ENCODE data around the gene EFS. TPM values are rescaled to one million over a fixed set of nuclear protein-coding genes. Genes with fewer than 3 reads are reported as not detected.

The EFS gene, protein sequence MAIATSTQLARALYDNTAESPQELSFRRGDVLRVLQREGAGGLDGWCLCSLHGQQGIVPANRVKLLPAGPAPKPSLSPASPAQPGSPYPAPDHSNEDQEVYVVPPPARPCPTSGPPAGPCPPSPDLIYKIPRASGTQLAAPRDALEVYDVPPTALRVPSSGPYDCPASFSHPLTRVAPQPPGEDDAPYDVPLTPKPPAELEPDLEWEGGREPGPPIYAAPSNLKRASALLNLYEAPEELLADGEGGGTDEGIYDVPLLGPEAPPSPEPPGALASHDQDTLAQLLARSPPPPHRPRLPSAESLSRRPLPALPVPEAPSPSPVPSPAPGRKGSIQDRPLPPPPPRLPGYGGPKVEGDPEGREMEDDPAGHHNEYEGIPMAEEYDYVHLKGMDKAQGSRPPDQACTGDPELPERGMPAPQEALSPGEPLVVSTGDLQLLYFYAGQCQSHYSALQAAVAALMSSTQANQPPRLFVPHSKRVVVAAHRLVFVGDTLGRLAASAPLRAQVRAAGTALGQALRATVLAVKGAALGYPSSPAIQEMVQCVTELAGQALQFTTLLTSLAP
- 10 to 100 TPM in 5 of 6 experiments, 1 to 10 TPM in 1; 8.8 to 13.5 (median 12.3) TPM for total RNA-seq (2021; fragmentation: NEBNext Ultra II Directional; extraction: Animal tissue kit (Norgen Biotek cat#: 25700))
- long read RNA-seq, partial matches to known transcripts = 0 of 2 reads
- long read RNA-seq, other reads (novel, unspliced or antisense) = 2 of 2 reads

DNA sequence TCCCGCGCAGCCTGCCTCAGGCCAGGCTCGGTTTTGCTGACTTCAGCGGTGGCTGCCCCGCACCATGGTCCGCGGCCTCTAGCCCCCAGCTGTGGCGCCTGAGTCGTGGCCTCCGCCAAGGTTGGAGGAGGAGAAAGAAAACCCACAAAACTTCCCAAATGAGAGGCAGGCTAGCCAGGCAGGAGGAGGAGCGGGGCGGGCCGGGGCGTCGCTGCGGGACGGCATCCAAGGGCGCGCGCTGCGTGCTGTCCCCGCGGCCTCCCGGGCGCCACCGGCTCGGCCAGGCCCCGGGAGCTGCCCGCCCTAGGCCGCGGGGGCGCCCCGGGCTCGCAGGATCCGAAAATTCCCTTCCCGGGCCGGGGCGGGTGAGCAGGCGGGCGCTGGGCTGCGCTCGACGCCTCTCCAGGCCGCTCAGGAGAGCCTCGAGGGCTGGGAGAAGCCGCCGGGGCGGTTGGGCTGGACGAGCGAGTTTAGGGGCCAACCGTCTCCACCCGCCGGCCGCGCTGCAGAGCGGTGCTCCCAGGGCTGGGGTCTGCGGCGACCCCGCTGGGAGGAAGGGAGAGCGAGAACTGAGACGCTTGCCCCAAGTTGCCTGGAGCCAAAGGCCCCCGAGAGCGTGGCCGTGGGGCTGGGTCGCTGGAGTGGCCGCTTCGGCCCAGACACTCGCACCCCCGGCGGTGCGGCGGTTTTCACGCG lies at the start of gene EFS:
Gene EFS (minus strand): TSS at position 137 of the 696 bp plus-strand sequence. CDS start 147 bp downstream, outside the sequence.
- H3K27me3 Mint-ChIP-seq (ENCODE audit: insufficient read depth) = peaks cover 29% of the 10 kb centered on the region
- no peak for DNase-seq

DNA sequence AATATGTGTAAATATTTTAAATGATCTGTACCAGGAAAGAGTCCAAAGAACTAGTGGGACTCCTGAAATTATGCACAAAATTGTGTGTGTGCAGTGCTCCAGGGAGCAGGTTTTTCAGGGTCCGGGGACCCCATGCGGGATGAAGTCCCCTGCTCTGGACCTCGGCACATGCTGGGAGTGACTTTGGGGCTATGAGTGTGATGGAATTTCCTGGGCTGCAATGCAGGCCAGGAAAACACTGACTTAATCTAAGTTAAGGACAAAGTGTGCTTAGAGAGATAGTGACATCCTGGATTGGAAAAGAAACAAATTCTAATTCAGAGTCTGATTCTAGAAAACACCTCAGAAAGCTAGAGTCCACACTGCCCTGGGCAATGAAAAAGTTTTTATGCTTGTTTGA lies 49.3 kb upstream of the EFS start:
- no peak for TF ChIP-seq CTCF (IDR thresholded peaks at IDR 0.05)
- H3K36me3 Mint-ChIP-seq (ENCODE audit: low read depth) = no peaks in the 10 kb centered on the region
- no peaks in the 10 kb centered on the region for H3K4me1 Mint-ChIP-seq (ENCODE audit: low read depth)
- no peaks in the 10 kb centered on the region for H3K9me3 Mint-ChIP-seq
- peaks cover 72% of the 10 kb centered on the region for H3K27me3 Mint-ChIP-seq (ENCODE audit: insufficient read depth)
- H3K27ac Mint-ChIP-seq = no peak overlapping the region
- no peak overlapping the region for H3K4me3 Mint-ChIP-seq
- DNase-seq = no peak

More for the DNA sequence above, at the start of gene EFS:
- no peak for TF ChIP-seq CTCF (IDR thresholded peaks at IDR 0.05)
- H3K4me3 Mint-ChIP-seq = peak within 1 kb of the TSS; percentile 85
- H3K36me3 Mint-ChIP-seq (ENCODE audit: low read depth) = no peaks in the 10 kb centered on the region
- peaks cover 19% of the 10 kb centered on the region for H3K4me1 Mint-ChIP-seq (ENCODE audit: low read depth)
- peak within 1 kb of the TSS; percentile 79 for H3K27ac Mint-ChIP-seq
- H3K9me3 Mint-ChIP-seq = no peaks in the 10 kb centered on the region

GRCh38 chr14:23413681-23414080 lies 48.7 kb upstream of the EFS start:
- Mint-ChIP-seq H3K9me3 (no peaks in the 10 kb centered on the region), H3K4me3 (no peak overlapping the region), H3K27ac (no peak overlapping the region), H3K36me3 (ENCODE audit: low read depth) (no peaks in the 10 kb centered on the region), H3K27me3 (ENCODE audit: insufficient read depth) (peaks cover 67% of the 10 kb centered on the region), H3K4me1 (ENCODE audit: low read depth) (no peaks in the 10 kb centered on the region)
- DNase-seq = no peak
- no peak for TF ChIP-seq CTCF (IDR thresholded peaks at IDR 0.05)

GRCh38 chr14:23411563-23412525 lies 46.9 kb upstream of the EFS start:
- no peak for TF ChIP-seq CTCF (IDR thresholded peaks at IDR 0.05)
- Mint-ChIP-seq H3K27ac (no peak overlapping the region), H3K27me3 (ENCODE audit: insufficient read depth) (peaks cover 70% of the 10 kb centered on the region), H3K36me3 (ENCODE audit: low read depth) (no peaks in the 10 kb centered on the region), H3K4me1 (ENCODE audit: low read depth) (no peaks in the 10 kb centered on the region), H3K4me3 (no peak overlapping the region), H3K9me3 (no peaks in the 10 kb centered on the region)
- no peak for DNase-seq

Measured in HFFc6 (cell line).